ENCODE measurements around the gene SLIT3.

DNA sequence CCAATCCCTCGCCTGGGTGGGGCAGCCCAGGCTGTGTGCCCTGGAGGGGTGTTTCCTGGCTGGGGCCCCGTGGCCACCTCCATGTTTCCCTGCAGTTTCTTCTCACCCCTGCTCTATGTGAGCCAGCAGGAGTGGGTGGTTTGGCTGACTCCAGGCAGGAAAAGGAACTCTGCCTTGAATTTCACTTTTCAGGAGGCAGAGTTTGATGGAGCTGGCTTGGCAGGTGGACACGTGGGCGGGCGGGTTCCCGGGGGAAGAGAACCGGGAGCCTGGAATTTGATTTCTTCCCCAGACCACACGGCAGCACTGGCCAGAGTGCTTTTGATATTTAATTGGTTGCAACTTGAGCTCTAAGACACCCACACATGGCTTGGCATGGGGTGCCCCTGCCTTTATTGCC is 601.9 kb downstream of the SLIT3 start:
- TF ChIP-seq, protein P1, sequence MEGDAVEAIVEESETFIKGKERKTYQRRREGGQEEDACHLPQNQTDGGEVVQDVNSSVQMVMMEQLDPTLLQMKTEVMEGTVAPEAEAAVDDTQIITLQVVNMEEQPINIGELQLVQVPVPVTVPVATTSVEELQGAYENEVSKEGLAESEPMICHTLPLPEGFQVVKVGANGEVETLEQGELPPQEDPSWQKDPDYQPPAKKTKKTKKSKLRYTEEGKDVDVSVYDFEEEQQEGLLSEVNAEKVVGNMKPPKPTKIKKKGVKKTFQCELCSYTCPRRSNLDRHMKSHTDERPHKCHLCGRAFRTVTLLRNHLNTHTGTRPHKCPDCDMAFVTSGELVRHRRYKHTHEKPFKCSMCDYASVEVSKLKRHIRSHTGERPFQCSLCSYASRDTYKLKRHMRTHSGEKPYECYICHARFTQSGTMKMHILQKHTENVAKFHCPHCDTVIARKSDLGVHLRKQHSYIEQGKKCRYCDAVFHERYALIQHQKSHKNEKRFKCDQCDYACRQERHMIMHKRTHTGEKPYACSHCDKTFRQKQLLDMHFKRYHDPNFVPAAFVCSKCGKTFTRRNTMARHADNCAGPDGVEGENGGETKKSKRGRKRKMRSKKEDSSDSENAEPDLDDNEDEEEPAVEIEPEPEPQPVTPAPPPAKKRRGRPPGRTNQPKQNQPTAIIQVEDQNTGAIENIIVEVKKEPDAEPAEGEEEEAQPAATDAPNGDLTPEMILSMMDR (IDR thresholded peaks at IDR 0.05): no peak
- TF ChIP-seq POLR2A (IDR thresholded peaks at IDR 0.05; ENCODE audit: low read depth): no peak

All from esophagus muscularis mucosa (tissue), 3 donors.